Common myeloid progenitor, CD34-positive (primary cell): ENCODE results near the gene ADAT3.

Source experiments
- CTCF ChIA-PET: fragments of 350-600 bp; sonication (Branson Sonifier 250); formaldehyde crosslinking; loops from one replicate; lab custom pipeline; 2021; ENCODE audit warnings: antibody characterized with exemption; lab: Charles Lee
- POLR2A ChIA-PET: fragments of 350-600 bp; sonication (Branson Sonifier 250); formaldehyde crosslinking; loops from one replicate; lab custom pipeline; 2021; ENCODE audit warnings: antibody characterized with exemption; lab: Charles Lee
- DNase-seq, 3 donors: peaks; one replicate each; pipeline versions ENCODE4 v3.0.0 to v3.0.0-alpha.2; 2013
- H3K27ac ChIP-seq, 2 experiments: 1 replicate in 1 of 2; 2 replicates in 1 of 2; pipeline ENCODE4 v1.7.0; 2013; ENCODE audit warnings: inconsistent platforms in 2 of 2, low read length in 2 of 2, mild to moderate bottlenecking in 2 of 2, low read depth in 1 of 2, moderate library complexity in 1 of 2; ENCODE audit not compliant: severe bottlenecking in 2 of 2, insufficient read depth in 1 of 2, poor library complexity in 1 of 2
- H3K27me3 ChIP-seq, 5 experiments: replicated peaks in 2 of 5; 1 replicate in 3 of 5; 2 replicates in 2 of 5; pipeline versions ENCODE4 v1.6.1 to v1.7.0; 2013; ENCODE audit warnings: low read length in 4 of 5, mild to moderate bottlenecking in 2 of 5, moderate library complexity in 2 of 5, inconsistent platforms in 1 of 5; ENCODE audit not compliant: insufficient read depth in 5 of 5, control insufficient read depth in 4 of 5
- H3K36me3 ChIP-seq, 4 experiments: 1 replicate in 2 of 4; 2 replicates in 2 of 4; pipeline versions ENCODE4 v1.6.1 to v1.7.0; 2013; ENCODE audit warnings: low read length in 3 of 4, control low read depth in 1 of 4, mild to moderate bottlenecking in 1 of 4; ENCODE audit not compliant: control insufficient read depth in 4 of 4, insufficient read depth in 4 of 4
- H3K4me1 ChIP-seq, 4 experiments: 1 replicate in 3 of 4; 2 replicates in 1 of 4; pipeline versions ENCODE4 v1.6.1 to v1.7.1; 2013; ENCODE audit warnings: low read length in 3 of 4, mild to moderate bottlenecking in 3 of 4, control low read depth in 1 of 4, inconsistent platforms in 1 of 4, moderate library complexity in 1 of 4; ENCODE audit not compliant: control insufficient read depth in 4 of 4, insufficient read depth in 4 of 4; ENCODE audit errors: control extremely low read depth in 1 of 4
- H3K4me3 ChIP-seq, 7 experiments: 1 replicate in 4 of 7; 2 replicates in 3 of 7; pipeline versions ENCODE4 v1.5.1 to v1.7.0; 2013; ENCODE audit warnings: mild to moderate bottlenecking in 7 of 7, low read length in 6 of 7, moderate library complexity in 6 of 7, inconsistent platforms in 2 of 7, low read depth in 2 of 7, control low read depth in 1 of 7; ENCODE audit not compliant: insufficient read depth in 4 of 7, control insufficient read depth in 1 of 7; ENCODE audit errors: extremely low read depth in 1 of 7
- H3K9me3 ChIP-seq, 5 experiments: 1 replicate in 4 of 5; 2 replicates in 1 of 5; pipeline versions ENCODE4 v1.6.1 to v1.7.1; 2013; ENCODE audit warnings: low read length in 4 of 5, mild to moderate bottlenecking in 2 of 5, inconsistent platforms in 1 of 5, low read depth in 1 of 5, moderate library complexity in 1 of 5; ENCODE audit not compliant: control insufficient read depth in 4 of 5, insufficient read depth in 2 of 5; ENCODE audit errors: control extremely low read depth in 1 of 5
- WGBS: methylation state at CpG from one replicate; pipeline ENCODE4 v1.1.5; 2013; ENCODE audit not compliant: insufficient coverage; 5-methylcytosine and 5-hydroxymethylcytosine counted together

The ADAT3 gene

GRCh38 chr19:1917926-1918325 lies 12.7 kb downstream of the ADAT3 start:
- Histone ChIP-seq H3K4me1 (peaks cover 0 to 11% (median 7%) of the 10 kb centered on the region in 4 experiments), H3K27ac (no peak overlapping the region), H3K27me3 (no peaks in the 10 kb centered on the region), H3K4me3 (no peak overlapping the region), H3K36me3 (peaks cover 0 to 78% (median 35%) of the 10 kb centered on the region in 4 experiments), H3K9me3 (no peaks in the 10 kb centered on the region)
- ChIA-PET POLR2A (no interaction called here), CTCF (interaction anchor here (1.8 to 2.6 kb wide), 2 partner anchors 20 to 32 kb away, joined by 3 to 8 read pairs; no protein-coding TSS in a partner anchor)
- 99% methylated on average over 25 of the region's 25 CpGs for WGBS
- no peak for DNase-seq

- Histone ChIP-seq H3K27ac (no peak overlapping the region), H3K36me3 (peaks cover 0 to 73% (median 33%) of the 10 kb centered on the region in 4 experiments), H3K9me3 (no peaks in the 10 kb centered on the region), H3K4me3 (no peak overlapping the region), H3K27me3 (no peaks in the 10 kb centered on the region), H3K4me1 (peaks cover 0 to 11% (median 7%) of the 10 kb centered on the region in 4 experiments)
- POLR2A ChIA-PET, result interaction anchor here (1.2 kb wide), 1 partner anchor 51 kb away, joined by 3 read pairs; no protein-coding TSS in a partner anchor
- 96% methylated on average over 25 of the region's 28 CpGs for WGBS
- CTCF ChIA-PET, result interaction anchor here (2.2 to 2.7 kb wide), 3 partner anchors 10 to 21 kb away, joined by 6 to 16 read pairs (median 8); no protein-coding TSS in a partner anchor
- DNase-seq, result no peak
Observed at GRCh38 chr19:1918975-1919374, 13.8 kb downstream of the ADAT3 start.

GRCh38 chr19:1920644-1921043 lies 15.4 kb downstream of the ADAT3 start:
- WGBS, result 98% methylated on average over 19 of the region's 19 CpGs
- Histone ChIP-seq H3K36me3 (peaks cover 0 to 73% (median 37%) of the 10 kb centered on the region in 4 experiments), H3K27ac (no peak overlapping the region), H3K9me3 (no peaks in the 10 kb centered on the region), H3K4me3 (no peak overlapping the region), H3K27me3 (no peaks in the 10 kb centered on the region), H3K4me1 (peaks cover 0 to 11% (median 7%) of the 10 kb centered on the region in 4 experiments)
- ChIA-PET CTCF (interaction anchor here (0.6 to 2.7 kb wide), 6 partner anchors 9 to 44 kb away, joined by 3 to 16 read pairs (median 4); no protein-coding TSS in a partner anchor), POLR2A (no interaction called here)
- DNase-seq, result no peak

GRCh38 chr19:1921326-1921725 lies 16.1 kb downstream of the ADAT3 start:
- peaks cover 0 to 11% (median 7%) of the 10 kb centered on the region in 4 experiments for H3K4me1 ChIP-seq
- DNase-seq, result no peak
- peaks cover 0 to 72% (median 38%) of the 10 kb centered on the region in 4 experiments for H3K36me3 ChIP-seq
- CTCF ChIA-PET, result interaction anchor here (0.6 to 2.2 kb wide), 3 partner anchors 12 to 19 kb away, joined by 3 to 6 read pairs (median 4); no protein-coding TSS in a partner anchor
- WGBS, result 100% methylated on average over 17 of the region's 19 CpGs
- no peaks in the 10 kb centered on the region for H3K9me3 ChIP-seq
- H3K27me3 ChIP-seq, result no peaks in the 10 kb centered on the region
- H3K27ac ChIP-seq, result no peak overlapping the region
- no peak overlapping the region for H3K4me3 ChIP-seq
- POLR2A ChIA-PET, result no interaction called here

GRCh38 chr19:1921825-1922224 lies 16.6 kb downstream of the ADAT3 start:
- Histone ChIP-seq H3K4me3 (no peak overlapping the region), H3K4me1 (peaks cover 0 to 6% (median 3%) of the 10 kb centered on the region in 4 experiments), H3K27me3 (no peaks in the 10 kb centered on the region), H3K36me3 (peaks cover 0 to 67% (median 38%) of the 10 kb centered on the region in 4 experiments), H3K9me3 (no peaks in the 10 kb centered on the region), H3K27ac (no peak overlapping the region)
- WGBS, result 97% methylated on average over 15 of the region's 15 CpGs
- DNase-seq, result no peak
- ChIA-PET POLR2A (no interaction called here), CTCF (interaction anchor here (0.6 kb wide), 1 partner anchor 15 kb away, joined by 4 read pairs; no protein-coding TSS in a partner anchor)

GRCh38 chr19:1922803-1923202 lies 17.6 kb downstream of the ADAT3 start:
- Histone ChIP-seq H3K36me3 (peaks cover 0 to 63% (median 36%) of the 10 kb centered on the region in 4 experiments), H3K9me3 (no peaks in the 10 kb centered on the region), H3K4me1 (no peaks in the 10 kb centered on the region), H3K27ac (no peak overlapping the region), H3K27me3 (no peaks in the 10 kb centered on the region), H3K4me3 (no peak overlapping the region)
- CTCF ChIA-PET, result interaction anchor here (1.1 kb wide), 1 partner anchor 25 kb away, joined by 3 read pairs; no protein-coding TSS in a partner anchor
- WGBS, result 94% methylated on average over 23 of the region's 23 CpGs
- no peak for DNase-seq
- POLR2A ChIA-PET, result no interaction called here

- no peak for DNase-seq
- peaks cover 0 to 58% (median 34%) of the 10 kb centered on the region in 4 experiments for H3K36me3 ChIP-seq
- ChIA-PET POLR2A (no interaction called here), CTCF (interaction anchor here (1.0 to 1.3 kb wide), 5 partner anchors 22 to 130 kb away, joined by 3 to 4 read pairs (median 3); no protein-coding TSS in a partner anchor)
- no peaks in the 10 kb centered on the region for H3K9me3 ChIP-seq
- H3K4me1 ChIP-seq, result no peaks in the 10 kb centered on the region
- WGBS, result 83% methylated on average over 3 of the region's 8 CpGs
- H3K27me3 ChIP-seq, result no peaks in the 10 kb centered on the region
- H3K4me3 ChIP-seq, result no peak overlapping the region
- no peak overlapping the region for H3K27ac ChIP-seq
Observed at GRCh38 chr19:1923319-1923718, 18.1 kb downstream of the ADAT3 start.
